ENCODE results near the gene TFAP2E.

Gene TFAP2E

GRCh38 chr1:35573198-35574124, at the start of gene TFAP2E:
TSS of gene TFAP2E (plus strand) at chr1:35573314. CDS start at chr1:35573578, 264 bp downstream.
- DNase-seq, result peak in 1 of 3 experiments; percentile 8

- DNase-seq, result peak in 1 of 3 experiments; percentile 38
Observed at GRCh38 chr1:35524106-35524505, 49.0 kb upstream of the TFAP2E start.

GRCh38 chr1:35530168-35530567, 42.9 kb upstream of the TFAP2E start:
- DNase-seq, result no peak

- DNase-seq, result no peak
Observed at GRCh38 chr1:35530946-35531345, 42.2 kb upstream of the TFAP2E start.

- DNase-seq, result no peak
Observed at GRCh38 chr1:35531368-35531767, 41.7 kb upstream of the TFAP2E start.

- DNase-seq, result no peak
Observed at GRCh38 chr1:35532497-35533223, 40.5 kb upstream of the TFAP2E start.

- DNase-seq, result peak in 2 of 3 experiments; percentile 34 to 70
Observed at GRCh38 chr1:35533586-35533985, 39.5 kb upstream of the TFAP2E start.

GRCh38 chr1:35535243-35535642, 37.9 kb upstream of the TFAP2E start:
- no peak for DNase-seq

- DNase-seq, result peak in 2 of 3 experiments; percentile 18 to 74
Observed at GRCh38 chr1:35536556-35537162, 36.5 kb upstream of the TFAP2E start.

- DNase-seq, result no peak
Observed at GRCh38 chr1:35537806-35538205, 35.3 kb upstream of the TFAP2E start.

GRCh38 chr1:35539073-35539823, 33.9 kb upstream of the TFAP2E start:
- peak in 1 of 3 experiments; percentile 20 for DNase-seq

GRCh38 chr1:35539824-35540261, 33.3 kb upstream of the TFAP2E start:
- no peak for DNase-seq

- peak in 2 of 3 experiments; percentile 63 to 85 for DNase-seq
Observed at GRCh38 chr1:35544976-35545375, 28.1 kb upstream of the TFAP2E start.

- no peak for DNase-seq
Observed at GRCh38 chr1:35546614-35547013, 26.5 kb upstream of the TFAP2E start.

- peak in 1 of 3 experiments; percentile 62 for DNase-seq
Observed at GRCh38 chr1:35553851-35554250, 19.3 kb upstream of the TFAP2E start.

- peak in 1 of 3 experiments; percentile 67 for DNase-seq
Observed at GRCh38 chr1:35554266-35555211, 18.6 kb upstream of the TFAP2E start.

- no peak for DNase-seq
Observed at GRCh38 chr1:35555212-35555584, 17.9 kb upstream of the TFAP2E start.

GRCh38 chr1:35555601-35556477, 17.3 kb upstream of the TFAP2E start:
- DNase-seq, result peak; percentile 19 to 96 (median 80)

GRCh38 chr1:35556484-35557117, 16.5 kb upstream of the TFAP2E start:
- peak in 1 of 3 experiments; percentile 49 for DNase-seq
